ENCODE measurements around the gene TMEM132E.

DNA sequence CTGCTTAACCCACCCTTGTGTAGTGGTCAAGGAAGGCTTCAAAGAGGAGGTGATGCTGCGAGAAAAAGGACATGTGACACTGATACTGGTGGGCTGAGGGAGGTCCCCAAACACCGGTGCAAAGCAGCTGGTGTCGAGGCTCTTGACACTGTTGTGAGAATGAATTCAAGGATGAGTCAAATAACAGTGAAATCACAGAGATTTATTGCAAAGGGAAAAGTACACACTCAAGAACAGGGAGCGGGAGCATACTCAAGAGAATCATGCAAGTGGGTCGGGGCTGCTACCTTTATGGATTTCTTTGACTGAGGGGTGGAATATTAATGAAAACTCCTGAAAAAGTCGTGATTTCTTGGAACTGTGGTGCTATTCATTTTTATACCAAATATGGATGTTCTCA, 31.1 kb downstream of the TMEM132E start:
- TF ChIP-seq ZNF19 (tag by site-specific recombination; IDR thresholded peaks at IDR 0.05; ENCODE audit: low read depth): no peak
- TF ChIP-seq ZNF629 (tag by site-specific recombination; IDR thresholded peaks at IDR 0.05): no peak
- TF ChIP-seq, protein P1, sequence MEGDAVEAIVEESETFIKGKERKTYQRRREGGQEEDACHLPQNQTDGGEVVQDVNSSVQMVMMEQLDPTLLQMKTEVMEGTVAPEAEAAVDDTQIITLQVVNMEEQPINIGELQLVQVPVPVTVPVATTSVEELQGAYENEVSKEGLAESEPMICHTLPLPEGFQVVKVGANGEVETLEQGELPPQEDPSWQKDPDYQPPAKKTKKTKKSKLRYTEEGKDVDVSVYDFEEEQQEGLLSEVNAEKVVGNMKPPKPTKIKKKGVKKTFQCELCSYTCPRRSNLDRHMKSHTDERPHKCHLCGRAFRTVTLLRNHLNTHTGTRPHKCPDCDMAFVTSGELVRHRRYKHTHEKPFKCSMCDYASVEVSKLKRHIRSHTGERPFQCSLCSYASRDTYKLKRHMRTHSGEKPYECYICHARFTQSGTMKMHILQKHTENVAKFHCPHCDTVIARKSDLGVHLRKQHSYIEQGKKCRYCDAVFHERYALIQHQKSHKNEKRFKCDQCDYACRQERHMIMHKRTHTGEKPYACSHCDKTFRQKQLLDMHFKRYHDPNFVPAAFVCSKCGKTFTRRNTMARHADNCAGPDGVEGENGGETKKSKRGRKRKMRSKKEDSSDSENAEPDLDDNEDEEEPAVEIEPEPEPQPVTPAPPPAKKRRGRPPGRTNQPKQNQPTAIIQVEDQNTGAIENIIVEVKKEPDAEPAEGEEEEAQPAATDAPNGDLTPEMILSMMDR (tag by site-specific recombination; IDR thresholded peaks at IDR 0.05): no peak
- no peak for TF ChIP-seq ZNF530 (tag by site-specific recombination; IDR thresholded peaks at IDR 0.05; ENCODE audit: low read depth)
- TF ChIP-seq, protein P2, sequence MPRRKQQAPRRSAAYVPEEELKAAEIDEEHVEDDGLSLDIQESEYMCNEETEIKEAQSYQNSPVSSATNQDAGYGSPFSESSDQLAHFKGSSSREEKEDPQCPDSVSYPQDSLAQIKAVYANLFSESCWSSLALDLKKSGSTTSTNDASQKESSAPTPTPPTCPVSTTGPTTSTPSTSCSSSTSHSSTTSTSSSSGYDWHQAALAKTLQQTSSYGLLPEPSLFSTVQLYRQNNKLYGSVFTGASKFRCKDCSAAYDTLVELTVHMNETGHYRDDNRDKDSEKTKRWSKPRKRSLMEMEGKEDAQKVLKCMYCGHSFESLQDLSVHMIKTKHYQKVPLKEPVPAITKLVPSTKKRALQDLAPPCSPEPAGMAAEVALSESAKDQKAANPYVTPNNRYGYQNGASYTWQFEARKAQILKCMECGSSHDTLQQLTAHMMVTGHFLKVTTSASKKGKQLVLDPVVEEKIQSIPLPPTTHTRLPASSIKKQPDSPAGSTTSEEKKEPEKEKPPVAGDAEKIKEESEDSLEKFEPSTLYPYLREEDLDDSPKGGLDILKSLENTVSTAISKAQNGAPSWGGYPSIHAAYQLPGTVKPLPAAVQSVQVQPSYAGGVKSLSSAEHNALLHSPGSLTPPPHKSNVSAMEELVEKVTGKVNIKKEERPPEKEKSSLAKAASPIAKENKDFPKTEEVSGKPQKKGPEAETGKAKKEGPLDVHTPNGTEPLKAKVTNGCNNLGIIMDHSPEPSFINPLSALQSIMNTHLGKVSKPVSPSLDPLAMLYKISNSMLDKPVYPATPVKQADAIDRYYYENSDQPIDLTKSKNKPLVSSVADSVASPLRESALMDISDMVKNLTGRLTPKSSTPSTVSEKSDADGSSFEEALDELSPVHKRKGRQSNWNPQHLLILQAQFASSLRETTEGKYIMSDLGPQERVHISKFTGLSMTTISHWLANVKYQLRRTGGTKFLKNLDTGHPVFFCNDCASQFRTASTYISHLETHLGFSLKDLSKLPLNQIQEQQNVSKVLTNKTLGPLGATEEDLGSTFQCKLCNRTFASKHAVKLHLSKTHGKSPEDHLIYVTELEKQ (tag by site-specific recombination; IDR thresholded peaks at IDR 0.05; ENCODE audit: borderline replicate concordance): no peak
- no peak for TF ChIP-seq ZNF558 (tag by site-specific recombination; IDR thresholded peaks at IDR 0.05)
- TF ChIP-seq, protein P3, sequence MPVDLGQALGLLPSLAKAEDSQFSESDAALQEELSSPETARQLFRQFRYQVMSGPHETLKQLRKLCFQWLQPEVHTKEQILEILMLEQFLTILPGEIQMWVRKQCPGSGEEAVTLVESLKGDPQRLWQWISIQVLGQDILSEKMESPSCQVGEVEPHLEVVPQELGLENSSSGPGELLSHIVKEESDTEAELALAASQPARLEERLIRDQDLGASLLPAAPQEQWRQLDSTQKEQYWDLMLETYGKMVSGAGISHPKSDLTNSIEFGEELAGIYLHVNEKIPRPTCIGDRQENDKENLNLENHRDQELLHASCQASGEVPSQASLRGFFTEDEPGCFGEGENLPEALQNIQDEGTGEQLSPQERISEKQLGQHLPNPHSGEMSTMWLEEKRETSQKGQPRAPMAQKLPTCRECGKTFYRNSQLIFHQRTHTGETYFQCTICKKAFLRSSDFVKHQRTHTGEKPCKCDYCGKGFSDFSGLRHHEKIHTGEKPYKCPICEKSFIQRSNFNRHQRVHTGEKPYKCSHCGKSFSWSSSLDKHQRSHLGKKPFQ (tag by site-specific recombination; IDR thresholded peaks at IDR 0.05): no peak
- TF ChIP-seq, protein P4, sequence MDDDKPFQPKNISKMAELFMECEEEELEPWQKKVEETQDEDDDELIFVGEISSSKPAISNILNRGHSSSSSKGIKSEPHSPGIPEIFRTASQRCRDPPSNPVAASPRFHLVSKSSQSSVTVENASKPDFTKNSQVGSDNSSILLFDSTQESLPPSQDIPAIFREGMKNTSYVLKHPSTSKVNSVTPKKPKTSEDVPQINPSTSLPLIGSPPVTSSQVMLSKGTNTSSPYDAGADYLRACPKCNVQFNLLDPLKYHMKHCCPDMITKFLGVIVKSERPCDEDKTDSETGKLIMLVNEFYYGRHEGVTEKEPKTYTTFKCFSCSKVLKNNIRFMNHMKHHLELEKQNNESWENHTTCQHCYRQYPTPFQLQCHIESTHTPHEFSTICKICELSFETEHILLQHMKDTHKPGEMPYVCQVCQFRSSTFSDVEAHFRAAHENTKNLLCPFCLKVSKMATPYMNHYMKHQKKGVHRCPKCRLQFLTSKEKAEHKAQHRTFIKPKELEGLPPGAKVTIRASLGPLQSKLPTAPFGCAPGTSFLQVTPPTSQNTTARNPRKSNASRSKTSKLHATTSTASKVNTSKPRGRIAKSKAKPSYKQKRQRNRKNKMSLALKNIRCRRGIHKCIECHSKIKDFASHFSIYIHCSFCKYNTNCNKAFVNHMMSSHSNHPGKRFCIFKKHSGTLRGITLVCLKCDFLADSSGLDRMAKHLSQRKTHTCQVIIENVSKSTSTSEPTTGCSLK (tag by site-specific recombination; IDR thresholded peaks at IDR 0.05): no peak
- no peak for TF ChIP-seq ZNF2 (tag by site-specific recombination; IDR thresholded peaks at IDR 0.05)
- TF ChIP-seq ZBTB7A (tag by site-specific recombination; IDR thresholded peaks at IDR 0.05; ENCODE audit: low read depth): no peak

Data from HEK293 (cell line).